Brain microvascular endothelial cell (primary cell): ENCODE data around the gene ZFR2.
"Not testable (repeated sequence)": the region's sequence is repeated elsewhere in the genome, so short reads cannot be mapped to it uniquely, and the experiment has no call there.

Experiments used
- DNase-seq: peaks from one replicate; pipeline ENCODE4 v3.0.0-alpha.2; 2020
- H3K27ac ChIP-seq: fragments of 250-450 bp; sonication (Bioruptor Pico); 2 replicates; pipeline ENCODE4 v1.5.1; 2020; ENCODE audit warnings: mild to moderate bottlenecking, moderate library complexity
- H3K27me3 ChIP-seq: fragments of 250-450 bp; sonication (Bioruptor Pico); replicated peaks from 2 replicates; pipeline ENCODE4 v1.5.1; 2020; ENCODE audit warnings: mild to moderate bottlenecking
- H3K36me3 ChIP-seq: fragments of 250-450 bp; sonication (Bioruptor Pico); replicated peaks from 2 replicates; pipeline ENCODE4 v1.5.1; 2020; ENCODE audit warnings: mild to moderate bottlenecking
- H3K4me3 ChIP-seq: 2 replicates; pipeline ENCODE4 v1.5.1; 2011; ENCODE audit warnings: low read depth, mild to moderate bottlenecking, control low read depth, low read length, moderate library complexity
- in situ Hi-C: cut with HindIII; loops from 2 replicates; pipeline ENCODE4 v1.10.0; 2017; ENCODE audit warnings: low sequenced_read_pairs, low pct_ligation_motif_present
- TF ChIP-seq, protein P1 (sequence below): IDR thresholded peaks from 2 replicates; pipeline ENCODE4 v1.5.1; 2011; ENCODE audit warnings: low read depth, mild to moderate bottlenecking, moderate library complexity, low read length, control low read depth, inconsistent platforms; ENCODE audit errors: missing control alignments

ZFR2 gene

DNA sequence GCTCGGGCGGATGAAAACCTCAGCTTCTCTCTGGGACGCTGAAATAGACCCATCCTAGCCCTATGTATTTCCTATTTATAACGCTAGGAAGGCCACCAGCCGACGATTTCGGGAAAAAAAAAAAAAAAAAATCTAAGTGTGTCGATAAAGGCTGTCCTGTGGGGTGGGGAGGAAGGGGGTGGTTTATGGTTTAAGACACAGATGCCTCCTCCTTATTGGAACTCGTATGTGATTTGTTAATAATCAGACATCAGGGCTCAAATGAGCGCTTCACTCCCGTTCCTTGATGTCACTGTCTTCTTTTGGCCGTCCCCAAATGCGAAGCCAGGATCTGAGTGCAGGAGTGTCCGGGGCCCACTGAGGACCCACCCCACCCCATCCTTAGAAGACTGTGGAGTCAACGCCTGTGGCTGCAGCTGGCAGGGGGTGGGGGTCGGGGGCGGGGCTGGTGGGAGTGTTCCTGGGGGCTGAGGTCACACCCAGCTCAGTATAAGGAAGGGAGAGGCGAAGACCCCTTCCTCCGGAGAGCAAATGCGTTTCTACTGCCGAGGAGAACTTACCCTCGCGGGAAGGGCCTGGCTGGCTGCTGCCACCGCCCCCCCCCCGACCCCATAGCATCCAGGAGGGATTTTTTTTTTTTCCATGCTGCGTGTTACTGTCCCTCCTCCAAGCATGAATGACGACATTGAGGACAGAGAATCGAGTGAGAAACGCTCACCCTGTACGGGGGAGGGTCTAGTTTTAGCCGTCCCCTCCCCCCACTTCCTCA lies 12.6 kb upstream of the ZFR2 start:
- no peak overlapping the region for H3K27ac ChIP-seq
- H3K27me3 ChIP-seq, result peaks cover 21% of the 10 kb centered on the region
- no peaks in the 10 kb centered on the region for H3K36me3 ChIP-seq
- H3K4me3 ChIP-seq, result no peak overlapping the region
- TF ChIP-seq, protein P1, sequence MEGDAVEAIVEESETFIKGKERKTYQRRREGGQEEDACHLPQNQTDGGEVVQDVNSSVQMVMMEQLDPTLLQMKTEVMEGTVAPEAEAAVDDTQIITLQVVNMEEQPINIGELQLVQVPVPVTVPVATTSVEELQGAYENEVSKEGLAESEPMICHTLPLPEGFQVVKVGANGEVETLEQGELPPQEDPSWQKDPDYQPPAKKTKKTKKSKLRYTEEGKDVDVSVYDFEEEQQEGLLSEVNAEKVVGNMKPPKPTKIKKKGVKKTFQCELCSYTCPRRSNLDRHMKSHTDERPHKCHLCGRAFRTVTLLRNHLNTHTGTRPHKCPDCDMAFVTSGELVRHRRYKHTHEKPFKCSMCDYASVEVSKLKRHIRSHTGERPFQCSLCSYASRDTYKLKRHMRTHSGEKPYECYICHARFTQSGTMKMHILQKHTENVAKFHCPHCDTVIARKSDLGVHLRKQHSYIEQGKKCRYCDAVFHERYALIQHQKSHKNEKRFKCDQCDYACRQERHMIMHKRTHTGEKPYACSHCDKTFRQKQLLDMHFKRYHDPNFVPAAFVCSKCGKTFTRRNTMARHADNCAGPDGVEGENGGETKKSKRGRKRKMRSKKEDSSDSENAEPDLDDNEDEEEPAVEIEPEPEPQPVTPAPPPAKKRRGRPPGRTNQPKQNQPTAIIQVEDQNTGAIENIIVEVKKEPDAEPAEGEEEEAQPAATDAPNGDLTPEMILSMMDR, result no peak
- in situ Hi-C loops, result no loop called here
- no peak for DNase-seq

DNA sequence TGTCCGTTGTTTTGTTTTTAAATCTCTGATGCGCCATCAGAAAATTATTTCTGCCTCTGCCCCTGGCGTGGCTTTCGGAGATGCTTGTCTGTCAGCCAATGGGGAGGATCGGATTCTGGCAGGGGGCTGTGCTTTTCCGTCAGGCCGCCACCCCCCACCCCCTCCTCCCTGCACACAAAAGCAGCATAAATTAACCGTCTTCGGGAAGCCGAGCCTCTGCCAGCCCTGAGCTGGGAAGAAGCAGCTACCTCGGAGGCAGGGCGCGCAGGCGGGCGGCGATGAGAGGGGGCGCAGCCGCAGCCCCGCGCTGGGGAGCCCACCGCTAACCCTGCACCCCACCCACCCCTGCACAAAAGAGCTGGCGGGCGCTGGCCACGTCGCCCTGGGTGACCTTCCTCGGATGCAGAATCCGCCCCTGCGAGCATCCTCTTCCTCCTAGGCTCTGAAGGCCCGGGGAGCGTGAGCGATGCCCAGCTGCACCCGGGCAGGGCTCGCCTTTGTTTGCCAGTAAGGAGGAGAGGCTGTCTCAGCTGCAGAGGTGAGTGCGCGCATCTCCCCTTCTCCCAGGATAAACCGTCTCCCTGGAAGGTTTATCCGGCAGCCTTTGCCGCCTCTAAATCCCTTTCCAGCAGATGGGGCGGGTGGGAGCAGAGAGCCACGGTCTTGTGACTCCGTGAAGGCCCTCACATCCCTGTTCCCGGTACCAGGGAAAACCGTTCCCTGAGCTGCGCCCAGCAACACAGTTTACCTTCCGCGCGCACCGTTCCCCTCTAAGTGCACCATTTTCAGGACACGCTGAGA lies 11.8 kb upstream of the ZFR2 start, which contains the start of gene ATCAY:
ATCAY (plus strand) TSS at position 215 of the 801 bp plus-strand sequence. CDS start 5,083 bp downstream, outside the sequence.
- TF ChIP-seq, protein P1, result no peak
- no peak within 1 kb of the TSS for H3K4me3 ChIP-seq
- in situ Hi-C loops, result no loop called here
- H3K36me3 ChIP-seq, result no peaks in the 10 kb centered on the region
- DNase-seq, result no peak
- H3K27ac ChIP-seq, result no peak within 1 kb of the TSS
- peaks cover 21% of the 10 kb centered on the region for H3K27me3 ChIP-seq

DNA sequence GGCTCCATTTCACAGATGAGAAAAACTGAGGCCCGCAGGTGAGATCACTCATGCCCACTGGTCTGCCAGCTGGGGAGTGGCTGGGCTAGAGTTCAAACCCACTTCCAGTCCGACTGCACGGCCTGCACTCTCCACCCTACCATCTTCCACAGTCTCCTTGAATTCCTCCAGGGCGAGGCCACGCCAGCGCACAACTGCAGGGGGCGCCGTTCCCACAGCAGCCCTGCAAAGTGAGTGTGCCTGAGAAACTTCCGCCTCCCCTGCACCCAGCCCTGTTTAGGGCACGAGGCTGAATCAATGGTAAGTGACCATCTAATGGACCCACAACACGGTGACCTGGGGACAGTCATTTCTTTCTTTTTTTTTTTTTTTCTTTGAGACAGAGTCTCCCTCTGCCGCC lies 10.8 kb upstream of the ZFR2 start:
- Histone ChIP-seq H3K36me3 (no peaks in the 10 kb centered on the region), H3K27ac (no peak overlapping the region), H3K27me3 (peaks cover 21% of the 10 kb centered on the region), H3K4me3 (no peak overlapping the region)
- in situ Hi-C loops, result no loop called here
- DNase-seq, result no peak
- TF ChIP-seq, protein P1, result peak; percentile 26

GRCh38 chr19:3874695-3875094 lies 5.9 kb upstream of the ZFR2 start:
- H3K4me3 ChIP-seq, H3K27me3 ChIP-seq, H3K36me3 ChIP-seq, in situ Hi-C loops, DNase-seq, H3K27ac ChIP-seq: not testable (repeated sequence)

GRCh38 chr19:3873151-3873550 lies 4.3 kb upstream of the ZFR2 start:
- TF ChIP-seq, protein P1, result no peak
- in situ Hi-C loops, result no loop called here
- Histone ChIP-seq H3K27me3 (peaks cover 9% of the 10 kb centered on the region), H3K4me3 (no peak overlapping the region), H3K27ac (no peak overlapping the region), H3K36me3 (no peaks in the 10 kb centered on the region)
- DNase-seq, result no peak

DNA sequence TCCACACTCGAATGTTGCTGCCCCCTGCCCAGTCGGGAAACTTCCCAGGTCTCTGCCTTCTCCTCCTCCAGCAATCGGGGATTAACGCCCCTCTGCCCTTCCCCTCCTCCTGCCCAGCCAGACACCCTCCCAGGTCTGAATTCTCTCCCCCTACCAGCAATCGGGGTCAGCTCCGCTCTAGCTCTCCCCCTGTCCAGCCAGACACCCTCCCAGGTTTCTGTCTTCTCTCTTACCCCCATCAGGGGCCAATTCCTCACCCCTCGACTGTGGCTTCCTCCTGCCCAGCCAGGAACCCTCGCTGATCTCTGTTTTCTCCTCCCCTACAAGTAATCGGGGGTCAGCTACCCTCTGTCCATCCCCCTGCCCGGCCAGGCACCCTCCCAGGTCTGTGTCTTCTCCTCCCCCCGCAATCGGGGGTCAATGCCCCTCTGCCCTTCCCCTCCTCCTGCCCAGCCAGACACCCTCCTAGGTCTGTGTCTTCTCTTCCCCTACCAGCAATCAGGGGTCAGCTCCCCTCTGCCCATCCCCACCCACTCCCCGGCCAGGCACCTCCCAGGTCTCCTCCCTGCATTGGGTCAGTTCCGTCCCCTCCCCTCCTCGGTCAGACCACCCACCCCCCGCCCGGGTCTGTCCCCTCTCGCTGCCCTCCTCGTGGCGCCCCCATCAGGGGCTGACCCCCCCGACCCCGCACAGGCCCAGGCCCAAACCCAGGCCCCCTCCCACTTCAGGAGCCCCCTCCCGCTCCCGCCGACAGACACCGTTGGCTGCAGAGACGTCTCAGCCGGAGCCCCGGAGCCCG lies 668 bp downstream of the ZFR2 start:
- no peaks in the 10 kb centered on the region for H3K36me3 ChIP-seq
- H3K4me3 ChIP-seq, result no peak overlapping the region
- H3K27me3 ChIP-seq, result peaks cover 38% of the 10 kb centered on the region
- in situ Hi-C loops, result no loop called here
- no peak overlapping the region for H3K27ac ChIP-seq
- TF ChIP-seq, protein P1, result no peak
- DNase-seq, result no peak
